GM12801 (cell line): ENCODE results near the gene ANXA4.

Experiments
- CTCF ChIP-seq: IDR thresholded peaks from one replicate; pipeline ENCODE4 v1.5.1; 2011; ENCODE audit warnings: control low read depth; ENCODE audit not compliant: insufficient read length; ENCODE audit errors: extremely low read depth

The ANXA4 gene

GRCh38 chr2:69734854-69735544, 6.9 kb upstream of the ANXA4 start:
- TF ChIP-seq CTCF, result no peak

DNA sequence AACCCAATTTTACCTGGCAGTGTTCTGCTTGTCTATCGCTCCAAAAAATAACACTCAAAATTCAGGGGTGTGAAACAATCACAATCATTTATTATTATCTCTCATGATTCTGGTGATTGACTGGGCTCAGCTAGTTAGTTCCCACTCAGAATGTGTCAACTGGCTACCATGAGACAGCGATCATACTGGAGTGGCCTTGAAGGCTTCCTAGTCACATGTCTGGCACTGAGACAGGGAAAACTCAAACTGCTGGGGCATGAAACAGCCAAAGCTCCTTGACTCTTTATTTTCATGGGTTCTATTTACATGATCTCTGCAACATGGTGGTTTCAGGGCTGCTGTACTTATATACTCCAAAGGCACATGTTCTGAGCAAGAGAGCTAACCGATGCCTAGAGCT, 6.2 kb upstream of the ANXA4 start:
- no peak for TF ChIP-seq CTCF

DNA sequence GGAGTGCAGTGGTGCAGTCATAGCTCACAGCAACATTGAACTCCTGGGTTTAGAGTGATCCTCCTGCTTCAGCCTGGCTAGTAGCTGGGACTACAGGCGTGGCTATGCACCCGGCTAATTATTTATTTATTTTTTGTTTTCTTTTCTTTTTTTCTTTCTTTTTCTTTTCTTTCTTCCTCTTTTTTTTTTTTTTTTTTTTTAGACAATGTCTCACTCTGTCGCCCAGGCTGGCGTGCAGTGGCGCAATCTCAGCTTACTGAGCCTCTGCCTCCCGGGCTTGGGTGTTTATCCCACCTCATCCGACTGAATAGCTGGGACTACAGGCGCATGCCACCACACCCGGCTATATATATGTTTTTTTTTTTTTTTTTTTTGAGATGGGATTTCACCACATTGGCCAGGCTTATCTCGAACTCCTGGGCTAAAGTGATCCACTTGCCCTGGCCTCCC, 1.4 kb upstream of the ANXA4 start:
- no peak for TF ChIP-seq CTCF

GRCh38 chr2:69741229-69741574, 732 bp upstream of the ANXA4 start:
- no peak for TF ChIP-seq CTCF

DNA sequence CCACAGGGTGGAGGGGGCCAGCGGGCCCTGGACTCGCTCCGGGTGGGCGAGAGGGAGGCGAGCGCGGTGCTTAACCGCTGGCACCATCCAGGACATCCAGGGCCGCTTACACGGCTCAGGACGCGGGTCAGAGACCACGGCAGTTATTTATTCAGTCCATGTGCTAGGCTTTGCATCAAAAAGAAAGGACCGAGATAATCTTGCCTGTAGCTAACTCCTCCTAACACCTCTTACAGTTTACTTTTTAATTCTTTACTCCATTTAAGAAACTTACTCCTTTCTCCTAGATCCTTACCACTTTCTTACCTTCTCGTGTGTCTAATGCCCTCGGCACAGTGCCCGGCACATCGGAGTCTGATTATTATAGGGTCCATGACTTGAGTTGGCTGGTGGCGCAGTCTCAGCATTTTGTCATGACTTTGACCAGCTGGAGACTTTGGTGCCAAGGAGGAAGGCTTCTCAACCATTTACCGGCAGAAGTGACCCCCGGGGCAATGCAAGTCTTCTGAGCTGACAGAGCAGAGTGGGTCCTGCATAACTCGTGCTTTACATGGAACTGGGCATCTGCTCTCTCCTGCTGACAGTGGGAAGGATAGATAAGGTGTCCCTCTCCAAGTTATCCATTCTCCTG, 503 bp downstream of the ANXA4 start:
- TF ChIP-seq CTCF, result no peak

DNA sequence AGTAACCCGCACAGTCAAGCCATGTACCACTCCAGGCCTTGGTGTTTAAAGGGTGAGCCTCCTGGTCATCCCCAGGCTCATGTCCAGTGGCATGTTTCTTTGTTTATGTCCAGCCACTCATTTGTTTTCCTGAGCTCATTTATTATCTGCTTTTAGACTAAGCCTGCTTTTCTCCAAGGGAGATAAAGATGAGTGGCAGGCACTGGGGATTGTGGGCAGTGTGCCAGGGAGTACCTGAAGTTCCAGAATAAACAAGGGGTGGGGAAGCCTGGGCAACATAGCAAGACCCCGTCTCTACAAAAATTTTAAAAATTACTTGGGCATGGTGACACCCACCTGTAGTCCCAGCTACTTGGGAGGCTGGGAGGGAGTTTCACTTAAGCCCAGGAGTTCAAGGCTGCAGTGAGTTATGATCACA, 1.9 kb downstream of the ANXA4 start:
- TF ChIP-seq CTCF, result no peak

DNA sequence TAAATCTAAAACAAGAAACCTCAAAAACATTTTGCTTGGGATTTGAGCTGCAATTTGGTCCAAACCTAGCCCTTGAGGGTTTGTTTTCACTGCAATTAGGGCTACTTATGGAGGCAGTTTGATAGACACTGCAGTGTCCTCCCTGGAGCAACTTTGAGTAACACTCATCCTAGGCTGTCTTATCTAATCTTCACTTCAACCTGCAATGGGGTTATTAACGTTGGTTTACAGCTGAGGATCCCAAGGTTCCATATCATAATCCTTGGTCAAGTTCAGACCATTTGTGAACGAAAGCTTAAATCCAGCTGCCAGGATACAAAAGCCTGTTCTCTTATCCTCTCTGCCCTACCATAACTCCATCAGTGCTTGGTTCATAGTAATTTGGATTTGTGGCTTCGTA, 2.5 kb downstream of the ANXA4 start:
- TF ChIP-seq CTCF, result no peak

GRCh38 chr2:69745035-69745434, 3.1 kb downstream of the ANXA4 start:
- no peak for TF ChIP-seq CTCF
